Activated B cell treated with CpG ODN at 0.5 μM for 24 hours (primary cell): ENCODE measurements around the gene DPF3. TPM values are rescaled to one million over a fixed set of nuclear protein-coding genes. Genes with fewer than 3 reads are reported as not detected.

Experiments used
- ATAC-seq: fragments of 200-7000 bp; cut with Tn5 transposase; one replicate; pipeline ENCODE4 v1.10.0; 2021; ENCODE audit warnings: low read depth, mild to moderate bottlenecking, moderate library complexity
- CTCF ChIA-PET: fragments of 350-600 bp; sonication (Branson Sonifier 250); formaldehyde crosslinking; loops from one replicate; lab custom pipeline; 2021; ENCODE audit warnings: antibody characterized with exemption; lab: Charles Lee
- POLR2A ChIA-PET: fragments of 350-600 bp; sonication (Branson Sonifier 250); formaldehyde crosslinking; loops from one replicate; lab custom pipeline; 2021; ENCODE audit warnings: antibody characterized with exemption; lab: Charles Lee
- DNase-seq: peaks from one replicate; pipeline ENCODE4 v3.0.0; 2022
- H3K27ac Mint-ChIP-seq: one replicate; pipeline ENCODE4 v1.8.0; 2020; ENCODE audit warnings: mixed read lengths
- H3K27me3 Mint-ChIP-seq: one replicate; pipeline ENCODE4 v1.8.0; 2021; ENCODE audit warnings: mixed read lengths
- H3K36me3 Mint-ChIP-seq: one replicate; pipeline ENCODE4 v1.8.0; 2021; ENCODE audit warnings: low read depth, mixed read lengths
- H3K4me1 Mint-ChIP-seq: one replicate; pipeline ENCODE4 v1.8.0; 2021; ENCODE audit warnings: mixed read lengths
- H3K4me3 Mint-ChIP-seq: one replicate; pipeline ENCODE4 v1.8.0; 2020; ENCODE audit warnings: mild to moderate bottlenecking, mixed read lengths
- H3K9me3 Mint-ChIP-seq: one replicate; pipeline ENCODE4 v1.8.0; 2020; ENCODE audit warnings: mixed read lengths
- intact Hi-C: fragments of 100-400 bp; cut with micrococcal nuclease; formaldehyde crosslinking; loops from one replicate; pipeline ENCODE4 v1.15.1; 2024
- total RNA-seq: library from RNA; stranded (reverse); gene quantifications from 2 replicates; pipeline ENCODE4 v1.2.3, GENCODE V29; 2022
- TF ChIP-seq, protein P1 (sequence below): fragments of 200-600 bp; IDR thresholded peaks from one replicate; pipeline ENCODE4 v1.8.0; 2022; ENCODE audit warnings: antibody characterized with exemption, mild to moderate bottlenecking

DPF3 gene
- total RNA-seq, 1 donor from 2014 or later: 3.5 TPM

DNA sequence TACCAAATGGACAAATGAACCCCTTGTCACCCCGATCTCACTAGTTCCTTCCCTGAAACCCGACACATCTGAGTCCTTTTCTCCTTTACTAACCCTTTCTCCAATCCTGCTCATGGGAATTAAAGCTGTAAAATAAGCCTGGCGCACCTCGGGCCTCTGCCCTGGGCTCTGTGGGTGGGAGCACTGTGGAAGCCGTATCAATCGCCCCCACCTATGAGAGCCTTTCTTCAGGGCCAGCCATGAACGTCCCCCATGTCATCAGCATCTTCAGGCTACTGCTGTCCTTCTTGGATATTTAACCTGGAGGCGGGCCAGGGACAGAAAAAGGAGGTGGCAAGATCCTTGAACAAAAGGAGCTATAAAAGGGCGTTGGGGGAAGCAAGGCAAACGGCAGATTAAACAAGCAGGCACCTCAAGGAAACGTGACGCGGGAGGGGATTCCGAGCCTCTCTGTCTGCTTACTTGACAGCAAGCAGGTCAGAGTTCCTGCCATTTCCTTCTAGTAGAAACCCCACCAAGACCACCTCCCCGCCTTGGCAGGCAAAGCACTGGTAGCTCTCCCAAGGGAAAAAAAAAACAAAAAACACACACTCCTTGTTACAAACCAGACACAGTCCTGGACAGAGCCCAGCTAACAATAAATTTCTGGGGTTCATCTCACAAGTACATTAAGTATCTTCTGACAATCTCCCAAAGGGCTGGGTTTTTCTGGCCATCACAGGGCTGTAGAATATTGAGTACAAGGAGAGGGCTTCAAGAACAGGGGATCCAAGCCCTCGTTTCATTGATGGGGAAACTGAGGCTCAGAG, 62.9 kb downstream of the DPF3 start:
- no peaks in the 10 kb centered on the region for H3K4me1 Mint-ChIP-seq
- intact Hi-C loops: no loop called here
- H3K36me3 Mint-ChIP-seq: peaks cover 17% of the 10 kb centered on the region
- no peak overlapping the region for H3K27ac Mint-ChIP-seq
- ChIA-PET POLR2A (no interaction called here), CTCF (no interaction called here)
- TF ChIP-seq, protein P1, sequence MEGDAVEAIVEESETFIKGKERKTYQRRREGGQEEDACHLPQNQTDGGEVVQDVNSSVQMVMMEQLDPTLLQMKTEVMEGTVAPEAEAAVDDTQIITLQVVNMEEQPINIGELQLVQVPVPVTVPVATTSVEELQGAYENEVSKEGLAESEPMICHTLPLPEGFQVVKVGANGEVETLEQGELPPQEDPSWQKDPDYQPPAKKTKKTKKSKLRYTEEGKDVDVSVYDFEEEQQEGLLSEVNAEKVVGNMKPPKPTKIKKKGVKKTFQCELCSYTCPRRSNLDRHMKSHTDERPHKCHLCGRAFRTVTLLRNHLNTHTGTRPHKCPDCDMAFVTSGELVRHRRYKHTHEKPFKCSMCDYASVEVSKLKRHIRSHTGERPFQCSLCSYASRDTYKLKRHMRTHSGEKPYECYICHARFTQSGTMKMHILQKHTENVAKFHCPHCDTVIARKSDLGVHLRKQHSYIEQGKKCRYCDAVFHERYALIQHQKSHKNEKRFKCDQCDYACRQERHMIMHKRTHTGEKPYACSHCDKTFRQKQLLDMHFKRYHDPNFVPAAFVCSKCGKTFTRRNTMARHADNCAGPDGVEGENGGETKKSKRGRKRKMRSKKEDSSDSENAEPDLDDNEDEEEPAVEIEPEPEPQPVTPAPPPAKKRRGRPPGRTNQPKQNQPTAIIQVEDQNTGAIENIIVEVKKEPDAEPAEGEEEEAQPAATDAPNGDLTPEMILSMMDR: no peak
- no peaks in the 10 kb centered on the region for H3K27me3 Mint-ChIP-seq
- ATAC-seq (no peak), DNase-seq (no peak)
- H3K4me3 Mint-ChIP-seq: no peak overlapping the region
- H3K9me3 Mint-ChIP-seq: no peaks in the 10 kb centered on the region

DNA sequence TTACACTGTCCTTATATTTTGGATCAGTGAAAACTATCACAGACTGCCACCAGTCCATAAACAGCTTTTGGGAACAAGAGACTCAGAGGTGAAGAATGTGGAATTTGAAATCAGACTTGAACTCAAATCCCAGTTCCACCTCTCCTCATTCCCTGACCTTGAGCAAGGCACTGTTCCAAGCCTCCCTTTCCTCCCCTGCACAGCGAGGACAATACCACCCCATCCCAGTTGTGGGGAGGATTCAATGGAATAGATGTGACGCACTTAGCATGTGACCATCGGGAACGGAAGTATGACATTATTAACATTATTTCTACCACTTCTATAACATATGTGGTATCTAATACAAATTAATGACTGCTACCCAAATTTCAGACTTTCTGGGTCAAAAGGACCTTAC, 63.5 kb downstream of the DPF3 start:
- ATAC-seq (no peak), DNase-seq (no peak)
- H3K27me3 Mint-ChIP-seq: no peaks in the 10 kb centered on the region
- peaks cover 12% of the 10 kb centered on the region for H3K36me3 Mint-ChIP-seq
- ChIA-PET CTCF (no interaction called here), POLR2A (no interaction called here)
- no peak overlapping the region for H3K27ac Mint-ChIP-seq
- H3K4me1 Mint-ChIP-seq: no peaks in the 10 kb centered on the region
- intact Hi-C loops: no loop called here
- TF ChIP-seq, protein P1: no peak
- no peak overlapping the region for H3K4me3 Mint-ChIP-seq
- H3K9me3 Mint-ChIP-seq: no peaks in the 10 kb centered on the region

DNA sequence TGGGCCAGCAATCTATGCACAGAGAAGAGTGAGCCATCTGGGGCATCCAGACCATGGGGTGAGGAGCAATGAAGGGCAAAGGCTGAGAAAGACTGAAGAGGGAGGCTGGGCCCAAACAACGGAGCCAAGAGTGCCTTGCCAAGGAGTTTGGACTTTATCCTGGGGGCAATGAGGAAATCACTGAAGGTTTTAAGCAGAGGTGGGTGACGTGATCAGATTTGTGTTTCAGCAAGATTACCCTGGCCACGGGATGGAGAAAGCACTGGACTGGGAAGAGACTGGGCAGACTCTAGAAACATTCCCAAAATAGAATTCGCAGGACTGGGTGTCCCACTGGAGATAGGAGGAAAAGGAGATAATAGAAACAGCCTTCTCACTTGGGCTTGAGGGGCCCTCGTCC, 65.3 kb downstream of the DPF3 start:
- intact Hi-C loops: no loop called here
- peaks cover 9% of the 10 kb centered on the region for H3K36me3 Mint-ChIP-seq
- TF ChIP-seq, protein P1: no peak
- H3K9me3 Mint-ChIP-seq: no peaks in the 10 kb centered on the region
- no peaks in the 10 kb centered on the region for H3K27me3 Mint-ChIP-seq
- POLR2A ChIA-PET: no interaction called here
- CTCF ChIA-PET: no interaction called here
- no peak for DNase-seq
- H3K4me3 Mint-ChIP-seq: no peak overlapping the region
- no peak for ATAC-seq
- no peaks in the 10 kb centered on the region for H3K4me1 Mint-ChIP-seq
- no peak overlapping the region for H3K27ac Mint-ChIP-seq

DNA sequence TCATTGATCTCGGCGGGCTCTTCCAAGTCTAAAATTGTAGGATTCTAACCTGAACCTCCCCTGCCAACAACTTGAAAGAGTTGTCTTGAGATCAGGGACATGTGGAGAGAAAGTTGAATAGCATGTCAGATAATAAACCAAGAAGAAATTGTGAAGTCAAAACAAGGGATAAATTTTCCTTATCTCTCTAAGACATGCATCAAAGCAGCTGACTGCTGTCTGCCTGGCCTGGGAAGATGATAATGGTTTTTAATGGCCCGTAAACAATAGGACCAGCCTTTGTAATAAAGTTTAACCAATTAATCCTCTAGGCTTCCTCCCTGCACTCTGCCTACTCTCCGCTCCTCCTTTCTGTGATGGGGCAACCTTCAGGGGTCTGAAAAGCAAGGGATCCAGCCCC, 67.9 kb downstream of the DPF3 start:
- POLR2A ChIA-PET: no interaction called here
- Mint-ChIP-seq H3K9me3 (no peaks in the 10 kb centered on the region), H3K27ac (no peak overlapping the region), H3K36me3 (peaks cover 3% of the 10 kb centered on the region), H3K4me1 (peaks cover 2% of the 10 kb centered on the region), H3K4me3 (no peak overlapping the region), H3K27me3 (no peaks in the 10 kb centered on the region)
- CTCF ChIA-PET: no interaction called here
- ATAC-seq (no peak), DNase-seq (no peak)
- intact Hi-C loops: no loop called here
- TF ChIP-seq, protein P1: no peak

DNA sequence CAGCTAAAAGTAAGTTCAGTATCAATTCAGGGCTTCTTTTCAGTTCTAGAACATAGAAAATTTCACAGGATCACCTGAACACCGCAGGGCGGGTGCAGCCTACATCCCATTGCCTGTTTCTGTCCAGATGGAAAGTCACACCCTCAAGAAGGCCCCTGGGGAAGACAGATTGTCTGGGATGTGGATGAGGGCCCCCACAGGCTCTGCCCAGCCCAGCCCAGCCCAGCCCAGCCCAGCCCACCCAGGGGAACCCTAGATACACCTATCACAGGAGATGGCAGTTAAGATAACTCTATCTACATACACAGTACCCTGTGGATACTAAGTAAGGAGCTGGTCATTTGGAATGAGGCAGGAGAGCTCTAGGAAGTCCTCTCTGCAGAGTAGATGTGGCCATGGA, 68.4 kb downstream of the DPF3 start:
- H3K4me1 Mint-ChIP-seq: peaks cover 4% of the 10 kb centered on the region
- POLR2A ChIA-PET: no interaction called here
- CTCF ChIA-PET: no interaction called here
- TF ChIP-seq, protein P1: no peak
- intact Hi-C loops: no loop called here
- H3K27ac Mint-ChIP-seq: no peak overlapping the region
- H3K9me3 Mint-ChIP-seq: no peaks in the 10 kb centered on the region
- H3K27me3 Mint-ChIP-seq: no peaks in the 10 kb centered on the region
- no peak overlapping the region for H3K4me3 Mint-ChIP-seq
- ATAC-seq (no peak), DNase-seq (no peak)
- H3K36me3 Mint-ChIP-seq: peaks cover 3% of the 10 kb centered on the region
